Neural progenitor cell (in vitro differentiated cells): ENCODE results near the gene TCEANC2.

Experiments used
- CTCF ChIP-seq: fragments of 200-600 bp; sonication (generic); IDR thresholded peaks from 2 replicates; pipeline ENCODE4 v1.5.1; 2017; ENCODE audit warnings: antibody characterized with exemption, mild to moderate bottlenecking
- EZH2 ChIP-seq: fragments of 200-600 bp; sonication (generic); IDR thresholded peaks from 2 replicates; pipeline ENCODE4 v1.6.1; 2017; ENCODE audit warnings: antibody characterized with exemption, mild to moderate bottlenecking, moderate library complexity
- EZH2phosphoT487 ChIP-seq: fragments of 200-600 bp; sonication (generic); IDR thresholded peaks from 2 replicates; pipeline ENCODE4 v1.6.1; 2017; ENCODE audit warnings: antibody characterized with exemption

DNA sequence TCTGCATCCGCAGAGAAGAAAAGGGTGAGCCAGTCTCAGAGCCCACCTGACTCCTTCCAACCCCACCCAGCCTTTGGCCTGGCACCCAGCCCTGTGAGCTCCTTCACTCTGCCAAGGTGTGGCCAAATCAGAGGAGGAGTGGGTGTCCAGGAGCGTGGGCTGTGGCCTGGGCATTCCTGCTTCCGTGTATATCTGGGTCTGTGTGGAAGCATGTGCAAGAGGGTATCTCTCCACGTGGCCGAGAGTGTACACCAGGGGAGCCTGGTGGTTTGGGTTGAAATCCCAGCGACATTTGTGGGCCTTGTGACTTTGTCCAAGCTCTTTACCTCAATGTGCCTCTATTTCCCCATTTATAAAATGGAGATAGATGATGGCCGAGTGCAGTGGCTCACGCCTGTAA is 69.6 kb downstream of the TCEANC2 start:
- TF ChIP-seq CTCF, result no peak
- no peak for TF ChIP-seq EZH2phosphoT487
- TF ChIP-seq EZH2, result no peak
